Trophoblast cell (in vitro differentiated cells and primary cell): Measurements from ENCODE around the gene RNASE8.

Experiments
- DNase-seq, 2 donors: peaks; one replicate each; pipeline ENCODE4 v3.0.0-alpha.2; 2016
- H2AFZ ChIP-seq: 2 replicates; pipeline ENCODE4 v1.6.1; 2013; ENCODE audit warnings: low read length, moderate library complexity, mild to moderate bottlenecking; ENCODE audit not compliant: insufficient read depth, poor library complexity
- H2AK5ac ChIP-seq: 2 replicates; pipeline ENCODE4 v1.6.1; 2013; ENCODE audit warnings: mild to moderate bottlenecking, low read length
- H2BK120ac ChIP-seq: 2 replicates; pipeline ENCODE4 v1.6.1; 2013; ENCODE audit warnings: low read length, mild to moderate bottlenecking, moderate library complexity; ENCODE audit not compliant: insufficient read depth, poor library complexity
- H2BK12ac ChIP-seq: 2 replicates; pipeline ENCODE4 v1.6.1; 2013; ENCODE audit warnings: mild to moderate bottlenecking, low read length, moderate library complexity
- H2BK5ac ChIP-seq: 2 replicates; pipeline ENCODE4 v1.6.1; 2013; ENCODE audit warnings: low read length, low read depth, moderate library complexity, mild to moderate bottlenecking; ENCODE audit not compliant: poor library complexity
- H3K14ac ChIP-seq: 2 replicates; pipeline ENCODE4 v1.6.1; 2013; ENCODE audit warnings: mild to moderate bottlenecking, low read length
- H3K18ac ChIP-seq: 2 replicates; pipeline ENCODE4 v1.6.1; 2013; ENCODE audit warnings: mild to moderate bottlenecking, low read length
- H3K23ac ChIP-seq: 2 replicates; pipeline ENCODE4 v1.6.1; 2013; ENCODE audit warnings: low read length
- H3K27ac ChIP-seq: 2 replicates; pipeline ENCODE4 v1.5.1; 2013; ENCODE audit warnings: low read depth, mild to moderate bottlenecking, inconsistent platforms, low read length, moderate library complexity
- H3K27me3 ChIP-seq: 2 replicates; pipeline ENCODE4 v1.6.1; 2013; ENCODE audit warnings: inconsistent platforms, mild to moderate bottlenecking, low read length, moderate library complexity; ENCODE audit not compliant: insufficient read depth
- H3K36me3 ChIP-seq, 2 experiments: 1 replicate in 1 of 2; 2 replicates in 1 of 2; pipeline ENCODE4 v1.6.1; 2013; ENCODE audit warnings: low read length in 2 of 2, mild to moderate bottlenecking in 2 of 2, moderate library complexity in 1 of 2; ENCODE audit not compliant: insufficient read depth in 2 of 2, control insufficient read depth in 1 of 2
- H3K4ac ChIP-seq: 2 replicates; pipeline ENCODE4 v1.6.1; 2013; ENCODE audit warnings: low read depth, mild to moderate bottlenecking, low read length, moderate library complexity
- H3K4me1 ChIP-seq, 2 experiments: 1 replicate in 1 of 2; 2 replicates in 1 of 2; pipeline ENCODE4 v1.6.1; 2013; ENCODE audit warnings: low read length in 2 of 2, mild to moderate bottlenecking in 2 of 2, moderate library complexity in 1 of 2; ENCODE audit not compliant: insufficient read depth in 2 of 2, control insufficient read depth in 1 of 2
- H3K4me2 ChIP-seq: 2 replicates; pipeline ENCODE4 v1.6.1; 2013; ENCODE audit warnings: inconsistent platforms, mild to moderate bottlenecking, low read length, moderate library complexity
- H3K4me3 ChIP-seq: 2 replicates; pipeline ENCODE4 v1.5.1; 2013; ENCODE audit warnings: mild to moderate bottlenecking, low read depth, low read length, inconsistent platforms
- H3K79me1 ChIP-seq: one replicate; pipeline ENCODE4 v1.6.1; 2013; ENCODE audit warnings: low read length
- H3K79me2 ChIP-seq: 2 replicates; pipeline ENCODE4 v1.6.1; 2013; ENCODE audit warnings: low read length, mild to moderate bottlenecking; ENCODE audit not compliant: control insufficient read depth, insufficient read depth, poor library complexity
- H3K9ac ChIP-seq: 2 replicates; pipeline ENCODE4 v1.6.1; 2013; ENCODE audit warnings: mild to moderate bottlenecking, low read length
- H3K9me3 ChIP-seq: 2 replicates; pipeline ENCODE4 v1.6.1; 2013; ENCODE audit warnings: low read depth, mild to moderate bottlenecking, control low read depth, inconsistent platforms, low read length; ENCODE audit not compliant: insufficient read depth
- H4K12ac ChIP-seq: 2 replicates; pipeline ENCODE4 v1.6.1; 2013; ENCODE audit warnings: low read depth, mild to moderate bottlenecking, low read length, moderate library complexity
- H4K8ac ChIP-seq: 2 replicates; pipeline ENCODE4 v1.6.1; 2013; ENCODE audit warnings: low read depth, mild to moderate bottlenecking, low read length, moderate library complexity
- H4K91ac ChIP-seq: one replicate; pipeline ENCODE4 v1.6.1; 2013; ENCODE audit warnings: low read depth, mild to moderate bottlenecking, low read length, moderate library complexity
- WGBS: extraction: QIAGEN DNeasy Blood & Tissue Kit; methylation state at CpG from one replicate; pipeline ENCODE4 v1.1.7; 2013; ENCODE audit warnings: missing lambda C conversion rate; ENCODE audit not compliant: insufficient read length, insufficient coverage; ENCODE audit errors: extremely low coverage; 5-methylcytosine and 5-hydroxymethylcytosine counted together

The RNASE8 gene

GRCh38 chr14:21068521-21069387 lies 11.1 kb downstream of the RNASE8 start:
- Histone ChIP-seq H3K36me3 (peaks cover 7 to 10% of the 10 kb centered on the region in 2 experiments), H3K9me3 (no peaks in the 10 kb centered on the region), H4K8ac (peak overlapping the region; percentile 77), H3K27me3 (no peaks in the 10 kb centered on the region), H3K27ac (no peak overlapping the region), H3K4me1 (peaks cover 15 to 18% of the 10 kb centered on the region in 2 experiments), H4K91ac (peak overlapping the region; percentile 94), H2AFZ (no peak overlapping the region), H3K4me2 (peak overlapping the region; percentile 97), H4K12ac (no peak overlapping the region), H3K9ac (peak overlapping the region; percentile 1), H3K4ac (no peak overlapping the region), H2BK5ac (no peak overlapping the region), H3K14ac (peak overlapping the region; percentile 22), H3K79me2 (peaks cover 10% of the 10 kb centered on the region), H2BK12ac (peak overlapping the region; percentile 25), H3K18ac (peak overlapping the region; percentile 18), H2AK5ac (no peak overlapping the region), H3K79me1 (peaks cover 24% of the 10 kb centered on the region), H3K23ac (no peak overlapping the region), H2BK120ac (peak overlapping the region; percentile 20), H3K4me3 (no peak overlapping the region)
- WGBS: no CpG with 5 or more reads among the region's 45 CpGs
- peak; percentile 46 to 72 for DNase-seq

GRCh38 chr14:21069388-21070082 lies 11.9 kb downstream of the RNASE8 start:
- Histone ChIP-seq H3K4me2 (peak overlapping the region; percentile 97), H3K9ac (peak overlapping the region; percentile 45), H3K14ac (peak overlapping the region; percentile 87), H3K79me1 (peaks cover 24% of the 10 kb centered on the region), H3K27me3 (no peaks in the 10 kb centered on the region), H2AK5ac (peak overlapping the region; percentile 77), H2BK5ac (peak overlapping the region; percentile 19), H3K4me3 (peak overlapping the region; percentile 82), H3K4me1 (peaks cover 15 to 18% of the 10 kb centered on the region in 2 experiments), H3K79me2 (peaks cover 10% of the 10 kb centered on the region), H3K4ac (peak overlapping the region; percentile 3), H2BK120ac (peak overlapping the region; percentile 20), H3K9me3 (no peaks in the 10 kb centered on the region), H2BK12ac (peak overlapping the region; percentile 73), H3K36me3 (peaks cover 15 to 17% of the 10 kb centered on the region in 2 experiments), H3K27ac (peak overlapping the region; percentile 35), H4K12ac (peak overlapping the region; percentile 3), H4K8ac (peak overlapping the region; percentile 77), H4K91ac (peak overlapping the region; percentile 94), H3K18ac (peak overlapping the region; percentile 85), H3K23ac (no peak overlapping the region), H2AFZ (no peak overlapping the region)
- no CpG with 5 or more reads among the region's 40 CpGs for WGBS
- peak in 1 of 2 donors; percentile 47 for DNase-seq

GRCh38 chr14:21070083-21070609 lies 12.5 kb downstream of the RNASE8 start, which contains the start of gene ARHGEF40:
ARHGEF40 (plus strand) TSS chr14:21070304; CDS start chr14:21070397, 93 bp downstream.
- H3K4ac ChIP-seq: peak within 1 kb of the TSS; percentile 77
- peaks cover 15 to 18% of the 10 kb centered on the region in 2 experiments for H3K4me1 ChIP-seq
- peak; percentile 29 to 69 for DNase-seq
- peak within 1 kb of the TSS; percentile 96 for H2BK5ac ChIP-seq
- H3K9me3 ChIP-seq: no peaks in the 10 kb centered on the region
- peak within 1 kb of the TSS; percentile 96 for H2BK120ac ChIP-seq
- H3K4me3 ChIP-seq: peak within 1 kb of the TSS; percentile 82
- peak within 1 kb of the TSS; percentile 91 for H4K8ac ChIP-seq
- H3K4me2 ChIP-seq: peak within 1 kb of the TSS; percentile 97
- peaks cover 24% of the 10 kb centered on the region for H3K79me1 ChIP-seq
- H4K12ac ChIP-seq: peak within 1 kb of the TSS; percentile 84
- peak within 1 kb of the TSS; percentile 81 for H2BK12ac ChIP-seq
- no peaks in the 10 kb centered on the region for H3K27me3 ChIP-seq
- H3K79me2 ChIP-seq: peaks cover 10% of the 10 kb centered on the region
- peaks cover 21 to 23% of the 10 kb centered on the region in 2 experiments for H3K36me3 ChIP-seq
- peak within 1 kb of the TSS; percentile 99 for H4K91ac ChIP-seq
- H3K14ac ChIP-seq: peak within 1 kb of the TSS; percentile 91
- peak within 1 kb of the TSS; percentile 95 for H2AK5ac ChIP-seq
- H3K27ac ChIP-seq: peak within 1 kb of the TSS; percentile 99
- peak within 1 kb of the TSS; percentile 82 for H2AFZ ChIP-seq
- peak within 1 kb of the TSS; percentile 88 for H3K18ac ChIP-seq
- peak within 1 kb of the TSS; percentile 23 for H3K23ac ChIP-seq
- peak within 1 kb of the TSS; percentile 87 for H3K9ac ChIP-seq
- no CpG with 5 or more reads among the region's 63 CpGs for WGBS

DNA sequence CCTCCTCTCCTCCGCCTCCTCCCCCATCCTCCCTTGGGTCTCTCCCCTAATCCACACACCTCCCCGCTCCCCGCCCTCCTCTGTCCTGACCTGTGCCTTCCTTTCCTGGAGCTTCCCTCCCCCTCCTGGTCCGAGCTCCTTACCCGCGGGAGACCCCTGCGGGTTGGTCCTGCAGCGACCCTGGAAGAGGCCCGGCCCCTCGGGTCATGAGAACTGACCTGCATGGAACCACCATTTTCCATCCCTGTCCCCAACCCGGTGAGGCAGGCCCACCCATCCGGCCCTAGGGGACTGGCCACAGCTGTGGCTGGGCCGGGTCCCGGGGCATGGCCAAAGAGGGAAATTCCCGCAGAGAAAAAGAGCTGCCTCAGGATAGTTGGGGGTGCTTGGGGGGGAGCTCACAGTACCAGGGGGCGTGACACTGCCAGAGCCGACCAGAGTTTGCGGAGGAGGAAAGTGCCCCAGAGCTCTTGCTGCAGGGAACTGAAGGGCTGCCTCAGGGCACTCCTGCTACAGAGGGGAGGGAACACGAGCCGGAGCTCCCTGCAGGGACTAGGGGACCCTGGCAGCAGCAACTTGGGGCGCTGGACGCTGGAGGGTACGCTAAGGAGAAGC lies 13.1 kb downstream of the RNASE8 start:
- peak overlapping the region; percentile 84 for H4K12ac ChIP-seq
- H3K18ac ChIP-seq: peak overlapping the region; percentile 88
- H4K8ac ChIP-seq: peak overlapping the region; percentile 91
- peak overlapping the region; percentile 99 for H4K91ac ChIP-seq
- peak overlapping the region; percentile 82 for H3K4me3 ChIP-seq
- peak overlapping the region; percentile 96 for H2BK5ac ChIP-seq
- H3K36me3 ChIP-seq: peaks cover 26 to 29% of the 10 kb centered on the region in 2 experiments
- peak overlapping the region; percentile 77 for H3K4ac ChIP-seq
- peak overlapping the region; percentile 99 for H3K27ac ChIP-seq
- H3K14ac ChIP-seq: peak overlapping the region; percentile 91
- peaks cover 24% of the 10 kb centered on the region for H3K79me1 ChIP-seq
- peak overlapping the region; percentile 31 for H2AK5ac ChIP-seq
- no peaks in the 10 kb centered on the region for H3K9me3 ChIP-seq
- peak overlapping the region; percentile 87 for H3K9ac ChIP-seq
- H2AFZ ChIP-seq: peak overlapping the region; percentile 82
- H2BK120ac ChIP-seq: peak overlapping the region; percentile 96
- no peaks in the 10 kb centered on the region for H3K27me3 ChIP-seq
- H3K4me1 ChIP-seq: peaks cover 15 to 18% of the 10 kb centered on the region in 2 experiments
- no CpG with 5 or more reads among the region's 23 CpGs for WGBS
- DNase-seq: peak in 1 of 2 donors; percentile 35
- peak overlapping the region; percentile 23 for H3K23ac ChIP-seq
- peaks cover 10% of the 10 kb centered on the region for H3K79me2 ChIP-seq
- peak overlapping the region; percentile 61 for H2BK12ac ChIP-seq
- H3K4me2 ChIP-seq: peak overlapping the region; percentile 97
